HCT116 (cell line): ENCODE data around the gene TAF4. TPM values are rescaled to one million over a fixed set of nuclear protein-coding genes. Genes with fewer than 3 reads are reported as not detected.

Experiments used
- ATAC-seq: fragments of 200-7000 bp; cut with Tn5 transposase; 2 replicates; pipeline ENCODE4 v1.9.1; 2020; ENCODE audit warnings: mild to moderate bottlenecking, moderate library complexity
- BruUV-seq: library from RNA; stranded (reverse); fragments of 400-500 nt; replicated peaks from 2 replicates; lab custom pipeline; 2021; lab: Mats Ljungman, UMichigan
- CTCF ChIA-PET: fragments of 300-600 bp; sonication (Branson Sonifier 250); formaldehyde crosslinking; loops from one replicate; lab custom pipeline; 2021; ENCODE audit warnings: antibody characterized with exemption; lab: Charles Lee
- POLR2A ChIA-PET: fragments of 300-600, 350-600 bp; sonication (Branson Sonifier 250); formaldehyde crosslinking; loops from one replicate; lab custom pipeline; 2021; ENCODE audit warnings: antibody characterized with exemption; lab: Charles Lee
- RAD21 ChIA-PET, 2 experiments: fragments of 300-600 bp; sonication (Branson Sonifier 250); formaldehyde crosslinking; loops; one replicate each; lab custom pipeline; 2023; ENCODE audit warnings: low total read pairs in 2 of 2; ENCODE audit not compliant: uncharacterized antibody in 2 of 2, unreplicated experiment in 2 of 2, low non-redundant PET in 1 of 2; lab: Charles Lee
- DNase-seq: peaks from one replicate; pipeline ENCODE4 v3.0.0-alpha.2; 2010; ENCODE audit warnings: low read depth, low spot score
- H2AFZ ChIP-seq: fragments of 200-600 bp; shearing (Covaris generic), sonication (generic); 2 replicates; pipeline ENCODE4 v1.6.1; 2017; ENCODE audit warnings: low read depth, mixed run types, mixed read lengths, antibody characterized with exemption, low read length; ENCODE audit not compliant: poor library complexity, severe bottlenecking
- H3K27ac ChIP-seq: 2 replicates; pipeline ENCODE4 v1.5.1; 2012; ENCODE audit warnings: low read depth, low read length
- H3K27me3 ChIP-seq: fragments of 200-600 bp; sonication (generic); 2 replicates; pipeline ENCODE4 v1.6.1; 2016; ENCODE audit warnings: mixed run types, low read length, mixed read lengths; ENCODE audit not compliant: insufficient read depth
- H3K36me3 ChIP-seq, 2 experiments: fragments of 200-500 bp in 1 of 2; fragments of 200-600 bp in 1 of 2; sonication (Bioruptor generic) in 1 of 2; sonication (generic) in 1 of 2; 2 replicates each; pipeline versions ENCODE4 v1.5.1 to v1.6.1; 2014 to 2016; ENCODE audit warnings: low read length in 2 of 2, inconsistent platforms in 1 of 2, mixed read lengths in 1 of 2, mixed run types in 1 of 2; ENCODE audit not compliant: insufficient read depth in 2 of 2, control insufficient read depth in 1 of 2
- H3K4me1 ChIP-seq, 2 experiments: fragments of 200-600 bp in 1 of 2; sonication (generic) in 1 of 2; 2 replicates each; pipeline versions ENCODE4 v1.5.1 to v1.6.1; 2012 to 2017; ENCODE audit warnings: low read length in 2 of 2, inconsistent platforms in 1 of 2, mild to moderate bottlenecking in 1 of 2, mixed read lengths in 1 of 2, mixed run types in 1 of 2, moderate library complexity in 1 of 2; ENCODE audit not compliant: insufficient read depth in 2 of 2, control insufficient read depth in 1 of 2
- H3K4me2 ChIP-seq: fragments of 200-600 bp; sonication (generic); 2 replicates; pipeline ENCODE4 v1.6.1; 2017; ENCODE audit warnings: mixed run types, low read length, mixed read lengths
- H3K4me3 ChIP-seq, 2 experiments: fragments of 200-600 bp in 1 of 2; sonication (generic) in 1 of 2; replicated peaks in 1 of 2; 2 replicates each; pipeline ENCODE4 v1.5.1; 2011 to 2016; ENCODE audit warnings: low read length in 2 of 2, control low read depth in 1 of 2, low read depth in 1 of 2, mild to moderate bottlenecking in 1 of 2, mixed read lengths in 1 of 2, mixed run types in 1 of 2
- H3K79me2 ChIP-seq: fragments of 200-600 bp; sonication (generic); 2 replicates; pipeline ENCODE4 v1.6.1; 2017; ENCODE audit warnings: mild to moderate bottlenecking, mixed run types, low read length, moderate library complexity, mixed read lengths; ENCODE audit not compliant: insufficient read depth
- H3K9ac ChIP-seq: fragments of 200-600 bp; sonication (generic); 2 replicates; pipeline ENCODE4 v1.6.1; 2016; ENCODE audit warnings: low read length, mixed read lengths
- H3K9me2 ChIP-seq: fragments of 200-600 bp; sonication (generic), shearing (Covaris generic); 2 replicates; pipeline ENCODE4 v1.6.1; 2017; ENCODE audit warnings: mixed run types, mild to moderate bottlenecking, moderate library complexity; ENCODE audit not compliant: insufficient read depth
- H3K9me3 ChIP-seq, 2 experiments: fragments of 200-500 bp in 1 of 2; fragments of 200-600 bp in 1 of 2; sonication (Bioruptor generic) in 1 of 2; sonication (generic) in 1 of 2; 2 replicates each; pipeline ENCODE4 v1.6.1; 2014 to 2017; ENCODE audit warnings: low read length in 2 of 2, mixed read lengths in 2 of 2, inconsistent platforms in 1 of 2, low read depth in 1 of 2, mild to moderate bottlenecking in 1 of 2, mixed run types in 1 of 2, moderate library complexity in 1 of 2; ENCODE audit not compliant: control insufficient read depth in 1 of 2, insufficient read depth in 1 of 2
- H4K20me1 ChIP-seq: fragments of 200-600 bp; sonication (generic), shearing (Covaris generic); 2 replicates; pipeline ENCODE4 v1.6.1; 2017; ENCODE audit warnings: mixed run types, mild to moderate bottlenecking, moderate library complexity; ENCODE audit not compliant: insufficient read depth
- CBX3 ChIP-seq: IDR thresholded peaks from 2 replicates; pipeline ENCODE4 v1.6.1; 2012; ENCODE audit warnings: low read depth
- CEBPB ChIP-seq: IDR thresholded peaks from 2 replicates; pipeline ENCODE4 v1.6.1; 2012; ENCODE audit warnings: low read depth
- EGR1 ChIP-seq: IDR thresholded peaks from 2 replicates; pipeline ENCODE4 v1.6.1; 2012; ENCODE audit warnings: low read depth
- EZH2 ChIP-seq: fragments of 200-600 bp; sonication (generic); IDR thresholded peaks from 2 replicates; pipeline ENCODE4 v1.6.1; 2017; ENCODE audit warnings: antibody characterized with exemption, mixed run types
- FOSL1 ChIP-seq: IDR thresholded peaks from 2 replicates; pipeline ENCODE4 v1.6.1; 2012; ENCODE audit warnings: low read depth
- JUND ChIP-seq: IDR thresholded peaks from 2 replicates; pipeline ENCODE4 v1.6.1; 2012
- POLR2AphosphoS5 ChIP-seq: IDR thresholded peaks from 2 replicates; pipeline ENCODE4 v1.6.1; 2011; ENCODE audit warnings: mild to moderate bottlenecking, low read depth, low read length, moderate library complexity
- RAD21 ChIP-seq: IDR thresholded peaks from 2 replicates; pipeline ENCODE4 v1.6.1; 2012; ENCODE audit warnings: low read depth, mild to moderate bottlenecking
- SIN3A ChIP-seq: IDR thresholded peaks from 2 replicates; pipeline ENCODE4 v1.6.1; 2012; ENCODE audit warnings: low read depth
- SP1 ChIP-seq: IDR thresholded peaks from 2 replicates; pipeline ENCODE4 v1.6.1; 2012; ENCODE audit warnings: low read depth
- TCF7L2 ChIP-seq: IDR thresholded peaks from 2 replicates; pipeline ENCODE4 v1.7.0; 2011; ENCODE audit warnings: borderline replicate concordance, inconsistent platforms; ENCODE audit not compliant: insufficient read depth, insufficient read length; ENCODE audit errors: extremely low read depth
- YY1 ChIP-seq: IDR thresholded peaks from 2 replicates; pipeline ENCODE4 v1.6.1; 2011; ENCODE audit warnings: low read length, low read depth, moderate library complexity, mild to moderate bottlenecking; ENCODE audit not compliant: insufficient replicate concordance; ENCODE audit errors: extremely low read depth
- ZFX ChIP-seq: fragments of 450-650 bp; IDR thresholded peaks from 2 replicates; pipeline ENCODE4 v1.6.1; 2017
- ZNF274 ChIP-seq: fragments of 200-500 bp; sonication (Bioruptor generic); IDR thresholded peaks from 2 replicates; pipeline ENCODE4 v1.6.1; 2014; ENCODE audit warnings: mild to moderate bottlenecking, low read depth, low read length, inconsistent platforms
- intact Hi-C: fragments of 100-400 bp; cut with micrococcal nuclease; formaldehyde crosslinking; loops from 2 replicates; pipeline ENCODE4 v1.10.0; 2022
- total RNA-seq: library from RNA; stranded (reverse); gene quantifications from one replicate; pipeline ENCODE4 v1.2.1, GENCODE V29; 2021; ENCODE audit not compliant: unreplicated experiment
- TF ChIP-seq, protein P1 (sequence below): IDR thresholded peaks from 2 replicates; pipeline ENCODE4 v1.6.1; 2012; ENCODE audit warnings: low read depth
- TF ChIP-seq, protein P2 (sequence below): IDR thresholded peaks from 2 replicates; pipeline ENCODE4 v1.6.1; 2012
- TF ChIP-seq, protein P3 (sequence below), 3 experiments: fragments of 200-600 bp in 1 of 3; sonication (generic) in 1 of 3; IDR thresholded peaks in 2 of 3; conservative IDR thresholded peaks in 1 of 3; 2 replicates each; pipeline ENCODE4 v1.5.1; 2012 to 2017; ENCODE audit warnings: low read depth in 2 of 3, low read length in 2 of 3, antibody characterized with exemption in 1 of 3, borderline replicate concordance in 1 of 3, control low read depth in 1 of 3, mild to moderate bottlenecking in 1 of 3, mixed read lengths in 1 of 3, mixed run types in 1 of 3, moderate library complexity in 1 of 3; ENCODE audit not compliant: insufficient read depth in 1 of 3

TAF4 gene
- total RNA-seq, 1 experiment from 2014 or later: 26.8 TPM

DNA sequence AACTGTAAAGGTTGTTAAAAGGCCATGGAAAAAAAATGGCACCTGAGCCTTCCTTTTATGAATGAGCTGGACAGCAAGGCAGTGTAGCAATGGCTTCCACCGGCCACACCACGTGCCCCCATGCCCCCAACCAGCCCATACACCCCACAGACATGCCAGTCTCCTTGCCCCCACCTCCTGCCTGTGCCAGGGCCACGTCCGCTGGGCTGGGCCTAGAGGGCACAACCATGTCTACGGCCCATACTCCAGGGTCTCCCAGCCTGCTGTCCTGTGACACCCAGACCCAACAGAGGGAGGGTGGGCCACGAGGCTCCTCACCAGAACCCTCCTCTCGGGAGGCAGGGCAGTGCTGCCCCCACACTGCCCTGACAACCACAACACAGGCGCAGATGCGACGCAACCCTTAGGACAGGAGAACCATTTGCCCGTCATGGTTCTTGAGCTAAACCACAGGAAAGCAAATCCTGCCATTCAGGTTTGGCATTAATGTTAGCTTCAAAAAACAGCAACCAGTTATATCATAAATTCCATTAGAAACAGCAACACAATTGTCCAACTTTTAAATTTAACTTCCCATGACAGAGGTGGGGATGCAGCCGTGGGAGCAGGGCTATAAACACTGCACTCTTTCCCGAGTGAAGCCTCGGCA is 50.7 kb downstream of the TAF4 start (continued):
- TF ChIP-seq ZFX: no peak
- TF ChIP-seq TCF7L2: no peak
- TF ChIP-seq ZNF274: no peak

DNA sequence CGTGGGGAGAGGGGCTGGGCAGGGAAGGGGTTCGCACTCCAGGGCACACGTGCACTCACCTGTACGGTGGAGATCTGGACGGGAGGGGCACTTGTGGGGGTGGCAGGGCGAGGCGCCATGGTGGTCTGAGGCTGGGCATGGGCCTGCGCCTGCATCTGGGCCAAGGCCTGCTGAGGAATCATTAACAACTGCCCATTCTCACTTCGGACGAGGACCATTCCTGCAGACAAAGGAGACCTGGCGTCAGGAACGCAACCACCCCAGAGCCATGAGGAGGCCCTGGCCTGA is 51.2 kb downstream of the TAF4 start:
- H3K9me3 ChIP-seq: no peaks in the 10 kb centered on the region
- POLR2A ChIA-PET: no interaction called here
- no peak overlapping the region for H3K9ac ChIP-seq
- DNase-seq (no peak), ATAC-seq (no peak)
- H3K36me3 ChIP-seq: peaks cover 2 to 4% of the 10 kb centered on the region in 2 experiments; a peak in 3 of 4 replicates
- no peaks in the 10 kb centered on the region for H3K4me1 ChIP-seq
- TF ChIP-seq YY1: no peak
- TF ChIP-seq CEBPB: no peak
- TF ChIP-seq FOSL1: no peak
- no peak for TF ChIP-seq SP1
- no peak for TF ChIP-seq ZFX
- no peak for TF ChIP-seq EGR1
- no peak for TF ChIP-seq SIN3A
- no peak for TF ChIP-seq JUND
- TF ChIP-seq, protein P1, sequence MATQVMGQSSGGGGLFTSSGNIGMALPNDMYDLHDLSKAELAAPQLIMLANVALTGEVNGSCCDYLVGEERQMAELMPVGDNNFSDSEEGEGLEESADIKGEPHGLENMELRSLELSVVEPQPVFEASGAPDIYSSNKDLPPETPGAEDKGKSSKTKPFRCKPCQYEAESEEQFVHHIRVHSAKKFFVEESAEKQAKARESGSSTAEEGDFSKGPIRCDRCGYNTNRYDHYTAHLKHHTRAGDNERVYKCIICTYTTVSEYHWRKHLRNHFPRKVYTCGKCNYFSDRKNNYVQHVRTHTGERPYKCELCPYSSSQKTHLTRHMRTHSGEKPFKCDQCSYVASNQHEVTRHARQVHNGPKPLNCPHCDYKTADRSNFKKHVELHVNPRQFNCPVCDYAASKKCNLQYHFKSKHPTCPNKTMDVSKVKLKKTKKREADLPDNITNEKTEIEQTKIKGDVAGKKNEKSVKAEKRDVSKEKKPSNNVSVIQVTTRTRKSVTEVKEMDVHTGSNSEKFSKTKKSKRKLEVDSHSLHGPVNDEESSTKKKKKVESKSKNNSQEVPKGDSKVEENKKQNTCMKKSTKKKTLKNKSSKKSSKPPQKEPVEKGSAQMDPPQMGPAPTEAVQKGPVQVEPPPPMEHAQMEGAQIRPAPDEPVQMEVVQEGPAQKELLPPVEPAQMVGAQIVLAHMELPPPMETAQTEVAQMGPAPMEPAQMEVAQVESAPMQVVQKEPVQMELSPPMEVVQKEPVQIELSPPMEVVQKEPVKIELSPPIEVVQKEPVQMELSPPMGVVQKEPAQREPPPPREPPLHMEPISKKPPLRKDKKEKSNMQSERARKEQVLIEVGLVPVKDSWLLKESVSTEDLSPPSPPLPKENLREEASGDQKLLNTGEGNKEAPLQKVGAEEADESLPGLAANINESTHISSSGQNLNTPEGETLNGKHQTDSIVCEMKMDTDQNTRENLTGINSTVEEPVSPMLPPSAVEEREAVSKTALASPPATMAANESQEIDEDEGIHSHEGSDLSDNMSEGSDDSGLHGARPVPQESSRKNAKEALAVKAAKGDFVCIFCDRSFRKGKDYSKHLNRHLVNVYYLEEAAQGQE: no peak
- TF ChIP-seq POLR2AphosphoS5: no peak
- no peak for TF ChIP-seq RAD21
- TF ChIP-seq, protein P2, sequence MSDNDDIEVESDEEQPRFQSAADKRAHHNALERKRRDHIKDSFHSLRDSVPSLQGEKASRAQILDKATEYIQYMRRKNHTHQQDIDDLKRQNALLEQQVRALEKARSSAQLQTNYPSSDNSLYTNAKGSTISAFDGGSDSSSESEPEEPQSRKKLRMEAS: no peak
- TF ChIP-seq TCF7L2: no peak
- TF ChIP-seq CBX3: no peak
- no peak for TF ChIP-seq EZH2
- TF ChIP-seq, protein P3, sequence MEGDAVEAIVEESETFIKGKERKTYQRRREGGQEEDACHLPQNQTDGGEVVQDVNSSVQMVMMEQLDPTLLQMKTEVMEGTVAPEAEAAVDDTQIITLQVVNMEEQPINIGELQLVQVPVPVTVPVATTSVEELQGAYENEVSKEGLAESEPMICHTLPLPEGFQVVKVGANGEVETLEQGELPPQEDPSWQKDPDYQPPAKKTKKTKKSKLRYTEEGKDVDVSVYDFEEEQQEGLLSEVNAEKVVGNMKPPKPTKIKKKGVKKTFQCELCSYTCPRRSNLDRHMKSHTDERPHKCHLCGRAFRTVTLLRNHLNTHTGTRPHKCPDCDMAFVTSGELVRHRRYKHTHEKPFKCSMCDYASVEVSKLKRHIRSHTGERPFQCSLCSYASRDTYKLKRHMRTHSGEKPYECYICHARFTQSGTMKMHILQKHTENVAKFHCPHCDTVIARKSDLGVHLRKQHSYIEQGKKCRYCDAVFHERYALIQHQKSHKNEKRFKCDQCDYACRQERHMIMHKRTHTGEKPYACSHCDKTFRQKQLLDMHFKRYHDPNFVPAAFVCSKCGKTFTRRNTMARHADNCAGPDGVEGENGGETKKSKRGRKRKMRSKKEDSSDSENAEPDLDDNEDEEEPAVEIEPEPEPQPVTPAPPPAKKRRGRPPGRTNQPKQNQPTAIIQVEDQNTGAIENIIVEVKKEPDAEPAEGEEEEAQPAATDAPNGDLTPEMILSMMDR (IDR thresholded peaks at IDR 0.05 in 2 of 3, conservative IDR thresholded peaks at IDR 0.05 in 1 of 3; ENCODE audit: borderline replicate concordance in 1 of 3, insufficient read depth in 1 of 3, low read depth in 2 of 3, low read length in 2 of 3): no peak
- H3K27me3 ChIP-seq: no peaks in the 10 kb centered on the region
- RAD21 ChIA-PET: no interaction called here
- no peaks in the 10 kb centered on the region for H3K9me2 ChIP-seq
- H4K20me1 ChIP-seq: no peaks in the 10 kb centered on the region
- CTCF ChIA-PET: no interaction called here
- H2AFZ ChIP-seq: no peak overlapping the region
- intact Hi-C loops: loop anchor here (5.0 kb wide), 1 partner anchor 368 kb away; no protein-coding TSS in a partner anchor
- no peak overlapping the region for H3K27ac ChIP-seq
- no TSS peak for BruUV-seq
- H3K4me2 ChIP-seq: no peak overlapping the region
- no peak overlapping the region for H3K4me3 ChIP-seq
- peaks cover 48% of the 10 kb centered on the region for H3K79me2 ChIP-seq
